Fibroblast of lung (primary cell): Measurements from ENCODE around the gene LMOD2. TPM values are rescaled to one million over a fixed set of nuclear protein-coding genes. Genes with fewer than 3 reads are reported as not detected.

Source experiments
- DNase-seq, 2 donors: peaks; one replicate each; pipeline versions ENCODE4 v3.0.0 to v3.0.0-alpha.2; 2010; ENCODE audit warnings: low read depth in 2 of 2
- H2AFZ ChIP-seq: 2 replicates; pipeline ENCODE4 v1.5.1; 2012; ENCODE audit warnings: low read length, control low read depth, inconsistent platforms
- H3K27ac ChIP-seq: 2 replicates; pipeline ENCODE4 v1.5.1; 2011; ENCODE audit warnings: low read length, control low read depth; ENCODE audit not compliant: insufficient read depth
- H3K27me3 ChIP-seq: 2 replicates; pipeline ENCODE4 v1.5.1; 2011; ENCODE audit warnings: mild to moderate bottlenecking, low read length; ENCODE audit not compliant: control insufficient read depth, insufficient read depth
- H3K36me3 ChIP-seq: 2 replicates; pipeline ENCODE4 v1.5.1; 2011; ENCODE audit warnings: low read length; ENCODE audit not compliant: control insufficient read depth, insufficient read depth
- H3K4me1 ChIP-seq: 2 replicates; pipeline ENCODE4 v1.5.1; 2011; ENCODE audit warnings: low read length; ENCODE audit not compliant: control insufficient read depth, insufficient read depth; ENCODE audit errors: extremely low read depth
- H3K4me2 ChIP-seq: 2 replicates; pipeline ENCODE4 v1.5.1; 2011; ENCODE audit warnings: low read length, control low read depth; ENCODE audit not compliant: insufficient read depth; ENCODE audit errors: extremely low read depth
- H3K4me3 ChIP-seq, 4 experiments: fragments of 200-600 bp in 1 of 4; sonication (generic) in 1 of 4; replicated peaks in 1 of 4; 2 replicates each; pipeline ENCODE4 v1.5.1; 2011 to 2016; ENCODE audit warnings: low read length in 4 of 4, low read depth in 3 of 4, mild to moderate bottlenecking in 3 of 4, control low read depth in 2 of 4, inconsistent platforms in 1 of 4, mixed read lengths in 1 of 4; ENCODE audit not compliant: insufficient read depth in 1 of 4; ENCODE audit errors: control extremely low read depth in 1 of 4
- H3K79me2 ChIP-seq: 2 replicates; pipeline ENCODE4 v1.5.1; 2012; ENCODE audit warnings: mild to moderate bottlenecking, low read length, inconsistent platforms; ENCODE audit not compliant: control insufficient read depth, insufficient read depth
- H3K9ac ChIP-seq: 2 replicates; pipeline ENCODE4 v1.5.1; 2011; ENCODE audit warnings: mild to moderate bottlenecking, low read length, control low read depth; ENCODE audit not compliant: insufficient read depth
- H3K9me3 ChIP-seq: 2 replicates; pipeline ENCODE4 v1.5.1; 2012; ENCODE audit warnings: low read depth, low read length; ENCODE audit not compliant: control insufficient read depth, insufficient read depth
- H4K20me1 ChIP-seq: 2 replicates; pipeline ENCODE4 v1.5.1; 2011; ENCODE audit warnings: low read length; ENCODE audit not compliant: control insufficient read depth, insufficient read depth; ENCODE audit errors: extremely low read depth
- CTCF ChIP-seq, 2 donors: IDR thresholded peaks in 1 of 2; conservative IDR thresholded peaks in 1 of 2; 1 replicate in 1 of 2; 2 replicates in 1 of 2; pipeline ENCODE4 v1.5.1; 2011 to 2012; ENCODE audit warnings: low read length in 2 of 2, control low read depth in 1 of 2, inconsistent platforms in 1 of 2, low read depth in 1 of 2, mild to moderate bottlenecking in 1 of 2
- EZH2 ChIP-seq: IDR thresholded peaks from 2 replicates; pipeline ENCODE4 v1.5.1; 2012; ENCODE audit warnings: low read length, control low read depth, mild to moderate bottlenecking; ENCODE audit errors: missing control alignments
- polyA plus RNA-seq, 2 donors: library from polyadenylated mRNA; depleted of rRNA in 1 of 2; stranded (reverse) in 1 of 2; unstranded in 1 of 2; fragments of >200 nt; gene quantifications; 2 replicates each; pipeline ENCODE4 v1.2.1, GENCODE V29; 2011 to 2012; ENCODE audit warnings: missing spikeins in 1 of 2
- total RNA-seq: library from RNA; depleted of rRNA; stranded (reverse); fragments of >200 nt; gene quantifications from 2 replicates; pipeline ENCODE4 v1.2.1, GENCODE V29; 2014

LMOD2 gene
- total and polyA plus RNA-seq, 2 donors (not counting 1 experiment from before 2014, with no cell fraction given) = not detected

GRCh38 chr7:123666492-123666891 lies 10.8 kb downstream of the LMOD2 start:
- Histone ChIP-seq H3K4me3 (no peak overlapping the region), H3K9me3 (no peaks in the 10 kb centered on the region), H2AFZ (no peak overlapping the region), H3K79me2 (no peaks in the 10 kb centered on the region), H3K4me2 (no peak overlapping the region), H3K36me3 (no peaks in the 10 kb centered on the region), H3K27ac (no peak overlapping the region), H3K27me3 (no peaks in the 10 kb centered on the region), H3K9ac (no peak overlapping the region), H3K4me1 (no peaks in the 10 kb centered on the region), H4K20me1 (no peaks in the 10 kb centered on the region)
- no peak for TF ChIP-seq CTCF (conservative IDR thresholded peaks at IDR 0.05 in 1 of 2, IDR thresholded peaks at IDR 0.05 in 1 of 2; ENCODE audit: low read depth in 1 of 2, low read length in 2 of 2)
- TF ChIP-seq EZH2 = no peak
- peak in 1 of 2 donors; percentile 7 for DNase-seq

- DNase-seq = no peak
Measured at GRCh38 chr7:123669485-123669884, 13.8 kb downstream of the LMOD2 start.

GRCh38 chr7:123673137-123673732 lies 17.6 kb downstream of the LMOD2 start:
- Histone ChIP-seq H3K27me3 (no peaks in the 10 kb centered on the region), H3K79me2 (no peaks in the 10 kb centered on the region), H3K4me1 (peaks cover 2% of the 10 kb centered on the region), H3K27ac (no peak overlapping the region), H3K9ac (no peak overlapping the region), H3K4me3 (no peak overlapping the region), H3K9me3 (no peaks in the 10 kb centered on the region), H4K20me1 (no peaks in the 10 kb centered on the region), H3K36me3 (no peaks in the 10 kb centered on the region), H3K4me2 (no peak overlapping the region), H2AFZ (no peak overlapping the region)
- no peak for DNase-seq
- TF ChIP-seq CTCF (conservative IDR thresholded peaks at IDR 0.05 in 1 of 2, IDR thresholded peaks at IDR 0.05 in 1 of 2; ENCODE audit: low read depth in 1 of 2, low read length in 2 of 2) = no peak
- TF ChIP-seq EZH2 = no peak

More at GRCh38 chr7:123669485-123669884, 13.8 kb downstream of the LMOD2 start:
- no peak for TF ChIP-seq EZH2
- no peak for TF ChIP-seq CTCF (conservative IDR thresholded peaks at IDR 0.05 in 1 of 2, IDR thresholded peaks at IDR 0.05 in 1 of 2; ENCODE audit: low read depth in 1 of 2, low read length in 2 of 2)
- Histone ChIP-seq H4K20me1 (no peaks in the 10 kb centered on the region), H3K4me2 (no peak overlapping the region), H3K4me3 (no peak overlapping the region), H2AFZ (no peak overlapping the region), H3K4me1 (no peaks in the 10 kb centered on the region), H3K36me3 (no peaks in the 10 kb centered on the region), H3K27ac (no peak overlapping the region), H3K9me3 (no peaks in the 10 kb centered on the region), H3K9ac (no peak overlapping the region), H3K27me3 (no peaks in the 10 kb centered on the region), H3K79me2 (no peaks in the 10 kb centered on the region)
